Activated CD8-positive, alpha-beta T cell treated with anti-CD3 and anti-CD28 coated beads, Interleukin-2, amount 10 ng/mL, durations not matched to agents 7 days and 5 days (primary cell): ENCODE data around the gene TTLL7. TPM values are rescaled to one million over a fixed set of nuclear protein-coding genes. Genes with fewer than 3 reads are reported as not detected.

Experiments used
- ATAC-seq: fragments of 150-1000 bp; cut with Tn5 transposase; one replicate; pipeline ENCODE4 v1.10.0; 2021; ENCODE audit warnings: moderate library complexity
- CTCF ChIA-PET: fragments of 350-600 bp; sonication (Branson Sonifier 250); formaldehyde crosslinking; loops from one replicate; lab custom pipeline; 2021; ENCODE audit warnings: antibody characterized with exemption; lab: Charles Lee
- POLR2A ChIA-PET: fragments of 350-600 bp; sonication (Branson Sonifier 250); formaldehyde crosslinking; loops from one replicate; lab custom pipeline; 2021; ENCODE audit warnings: antibody characterized with exemption; lab: Charles Lee
- DNase-seq: peaks from one replicate; pipeline ENCODE4 v3.0.0-alpha.2; 2020
- H3K27ac Mint-ChIP-seq: one replicate; pipeline ENCODE4 v1.8.0; 2021; ENCODE audit warnings: mild to moderate bottlenecking, mixed read lengths
- H3K27me3 Mint-ChIP-seq: one replicate; pipeline ENCODE4 v1.8.0; 2021; ENCODE audit warnings: low read depth, mixed read lengths
- H3K36me3 Mint-ChIP-seq: one replicate; pipeline ENCODE4 v1.8.0; 2021; ENCODE audit warnings: low read depth, mixed read lengths
- H3K4me1 Mint-ChIP-seq: one replicate; pipeline ENCODE4 v1.8.0; 2021; ENCODE audit warnings: low read depth, mixed read lengths
- H3K4me3 Mint-ChIP-seq: one replicate; pipeline ENCODE4 v1.8.0; 2021; ENCODE audit warnings: mild to moderate bottlenecking, mixed read lengths
- H3K9me3 Mint-ChIP-seq: one replicate; pipeline ENCODE4 v1.8.0; 2022; ENCODE audit warnings: mixed read lengths; ENCODE audit not compliant: insufficient read depth
- total RNA-seq, 2 experiments: library from RNA; stranded (reverse); gene quantifications; one replicate each; pipeline ENCODE4 v1.2.3, GENCODE V29; 2021

The TTLL7 gene
- total RNA-seq, 2 experiments from 2014 or later, result 1.1 to 2.1 TPM

DNA sequence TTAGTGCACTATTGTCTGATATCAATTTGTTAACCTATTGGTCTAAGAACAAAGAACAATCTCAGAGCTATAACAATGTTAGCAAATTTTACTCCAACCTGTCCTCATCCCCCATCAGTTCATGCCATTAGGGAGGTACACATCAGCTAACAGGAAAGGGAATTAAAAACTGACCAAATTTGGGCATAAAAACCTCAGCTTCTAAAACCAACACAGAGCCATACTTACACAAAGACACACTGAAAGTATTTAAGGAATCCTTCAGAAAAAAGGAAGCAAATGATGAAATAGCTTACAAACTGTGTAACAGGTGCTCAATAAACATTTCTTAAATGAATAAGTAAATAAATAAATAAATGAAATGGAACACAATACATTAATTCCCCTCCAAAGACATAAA, 89.2 kb downstream of the TTLL7 start:
- DNase-seq (no peak), ATAC-seq (no peak)
- ChIA-PET POLR2A (no interaction called here), CTCF (interaction anchor here (1.1 kb wide), 1 partner anchor 213 kb away, joined by 3 read pairs; no protein-coding TSS in a partner anchor)
- H3K9me3 Mint-ChIP-seq, result no peaks in the 10 kb centered on the region
- H3K36me3 Mint-ChIP-seq, result no peaks in the 10 kb centered on the region
- H3K4me3 Mint-ChIP-seq, result no peak overlapping the region
- H3K27ac Mint-ChIP-seq, result no peak overlapping the region
- peaks cover 26% of the 10 kb centered on the region for H3K27me3 Mint-ChIP-seq
- no peaks in the 10 kb centered on the region for H3K4me1 Mint-ChIP-seq

DNA sequence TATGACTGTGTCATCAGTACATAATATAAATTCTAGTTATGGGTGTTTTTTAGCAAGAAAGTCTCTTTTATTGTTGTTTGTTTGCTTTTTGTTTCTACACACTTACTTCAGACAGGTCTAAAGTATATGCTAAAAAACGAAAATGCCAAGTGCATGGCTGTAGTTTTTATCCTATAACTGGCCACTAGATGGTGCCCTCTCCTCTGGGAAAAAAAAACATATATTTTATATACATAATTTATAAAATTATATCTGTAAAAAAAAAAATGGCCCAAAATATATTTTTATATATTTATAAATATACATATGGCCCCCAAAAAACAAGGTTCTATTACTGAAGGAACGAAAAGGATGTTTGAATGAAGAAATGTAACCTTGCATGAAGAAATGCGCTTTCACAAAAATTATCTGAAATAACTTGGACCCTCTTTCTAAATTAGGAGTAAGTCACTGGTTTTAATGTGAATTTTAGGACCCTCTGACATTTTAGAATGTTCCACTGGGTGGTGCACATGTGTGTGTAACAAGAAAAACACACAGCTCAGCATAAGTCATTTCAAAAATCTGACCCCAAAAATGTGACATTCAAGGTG, 93.5 kb downstream of the TTLL7 start:
- POLR2A ChIA-PET, result no interaction called here
- Mint-ChIP-seq H3K27ac (no peak overlapping the region), H3K27me3 (peaks cover 26% of the 10 kb centered on the region), H3K4me1 (no peaks in the 10 kb centered on the region), H3K9me3 (no peaks in the 10 kb centered on the region), H3K36me3 (no peaks in the 10 kb centered on the region), H3K4me3 (no peak overlapping the region)
- CTCF ChIA-PET, result interaction anchor here (0.9 to 1.8 kb wide), 4 partner anchors 9 to 217 kb away, joined by 3 to 6 read pairs (median 4); no protein-coding TSS in a partner anchor
- DNase-seq (peak; percentile 28), ATAC-seq (no peak)

DNA sequence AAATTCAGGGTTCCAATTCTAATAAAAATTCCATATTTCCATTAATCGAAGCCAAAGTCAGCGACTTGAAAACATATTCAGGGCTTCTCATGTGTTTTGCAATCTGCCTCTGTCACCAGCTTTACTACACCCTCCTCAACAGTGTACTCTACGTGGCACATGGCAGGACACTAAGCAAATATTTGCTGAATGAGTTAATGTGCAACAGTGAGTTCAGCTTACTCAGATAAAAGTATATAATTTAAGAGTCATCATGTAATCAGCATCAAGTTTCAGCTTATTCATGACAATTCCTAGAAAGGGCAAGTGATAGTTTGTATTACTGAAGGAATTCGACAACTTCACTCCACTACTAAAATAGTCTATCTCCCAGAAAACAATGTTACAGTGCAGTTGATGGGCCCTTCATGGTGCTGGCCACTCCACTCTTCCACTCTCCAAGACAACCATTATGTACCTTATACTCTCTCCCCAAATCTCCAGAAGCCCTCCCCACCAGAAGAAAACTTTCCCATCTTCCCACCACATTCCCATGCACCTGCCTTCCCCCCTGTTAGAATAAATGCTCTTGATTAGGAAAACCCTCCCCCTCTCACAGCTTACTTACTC, 97.3 kb downstream of the TTLL7 start:
- ChIA-PET CTCF (interaction anchor here (0.7 kb wide), 1 partner anchor 12 kb away, joined by 3 read pairs; no protein-coding TSS in a partner anchor), POLR2A (no interaction called here)
- H3K4me1 Mint-ChIP-seq, result no peaks in the 10 kb centered on the region
- H3K9me3 Mint-ChIP-seq, result no peaks in the 10 kb centered on the region
- no peaks in the 10 kb centered on the region for H3K36me3 Mint-ChIP-seq
- peaks cover 7% of the 10 kb centered on the region for H3K27me3 Mint-ChIP-seq
- no peak overlapping the region for H3K4me3 Mint-ChIP-seq
- no peak overlapping the region for H3K27ac Mint-ChIP-seq
- DNase-seq (no peak), ATAC-seq (no peak)

DNA sequence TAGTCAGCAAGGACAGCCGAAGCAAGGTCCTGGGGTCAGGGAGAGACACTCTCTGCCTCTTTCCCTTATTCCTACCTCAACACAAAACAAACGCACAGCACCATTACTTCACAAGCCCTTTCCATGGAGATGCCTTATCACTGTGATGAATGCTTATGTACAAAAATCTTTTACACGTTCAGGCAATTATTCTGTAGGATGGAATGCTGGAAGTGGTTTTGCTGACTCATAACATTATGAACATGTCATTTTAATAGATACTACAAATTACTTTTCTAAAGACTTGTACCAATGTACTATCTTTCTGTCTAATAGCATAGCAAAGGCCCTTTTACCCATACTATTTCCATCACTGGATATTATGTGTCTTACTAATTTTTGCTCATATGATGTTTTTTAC, 98.4 kb downstream of the TTLL7 start:
- no peak overlapping the region for H3K27ac Mint-ChIP-seq
- ChIA-PET CTCF (no interaction called here), POLR2A (no interaction called here)
- ATAC-seq (no peak), DNase-seq (no peak)
- H3K4me1 Mint-ChIP-seq, result no peaks in the 10 kb centered on the region
- H3K27me3 Mint-ChIP-seq, result peaks cover 10% of the 10 kb centered on the region
- H3K36me3 Mint-ChIP-seq, result no peaks in the 10 kb centered on the region
- H3K9me3 Mint-ChIP-seq, result no peaks in the 10 kb centered on the region
- no peak overlapping the region for H3K4me3 Mint-ChIP-seq

DNA sequence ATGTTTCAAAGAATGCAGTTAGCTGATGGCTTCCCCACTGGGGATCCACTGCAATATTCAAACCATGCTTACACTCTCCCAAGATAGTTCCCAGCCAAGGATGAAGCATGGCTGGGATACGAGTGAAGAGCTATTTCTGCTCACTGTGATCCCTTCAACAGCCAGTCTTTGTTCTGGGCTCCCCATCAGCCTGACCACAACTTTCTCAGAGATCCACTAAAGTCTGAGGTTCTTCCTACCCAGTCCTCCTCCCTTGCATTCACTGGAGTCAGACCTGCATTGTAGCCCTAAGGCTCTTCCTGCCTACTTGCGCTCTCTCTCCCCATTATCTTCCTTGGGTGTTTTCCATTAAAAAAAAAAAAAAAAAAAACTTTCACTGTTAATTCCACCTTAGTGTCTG, 101.4 kb downstream of the TTLL7 start:
- DNase-seq, result no peak
- ChIA-PET POLR2A (no interaction called here), CTCF (no interaction called here)
- Mint-ChIP-seq H3K9me3 (no peaks in the 10 kb centered on the region), H3K4me3 (no peak overlapping the region), H3K27me3 (peaks cover 11% of the 10 kb centered on the region), H3K4me1 (no peaks in the 10 kb centered on the region), H3K36me3 (no peaks in the 10 kb centered on the region), H3K27ac (no peak overlapping the region)
- ATAC-seq, result no peak

DNA sequence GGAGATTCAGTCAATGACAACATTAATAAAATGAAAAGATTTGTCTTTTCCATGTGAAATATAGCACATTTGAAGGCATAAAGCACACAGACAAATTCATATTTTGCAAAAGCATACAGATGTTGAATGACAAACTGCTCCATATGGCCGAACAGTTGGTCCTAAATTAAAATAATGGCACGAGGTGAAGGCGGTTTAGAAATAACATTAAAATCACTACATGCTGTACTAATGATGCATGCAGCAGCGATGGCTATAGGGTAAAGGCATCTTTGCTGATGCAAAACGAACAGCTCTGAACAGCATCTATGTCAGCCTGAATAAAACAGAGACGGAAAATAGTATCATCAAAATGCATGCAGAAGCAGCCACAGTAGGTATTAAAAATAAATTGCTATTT, 102.6 kb downstream of the TTLL7 start:
- Mint-ChIP-seq H3K4me1 (no peaks in the 10 kb centered on the region), H3K36me3 (no peaks in the 10 kb centered on the region), H3K27ac (no peak overlapping the region), H3K4me3 (no peak overlapping the region), H3K27me3 (peaks cover 8% of the 10 kb centered on the region), H3K9me3 (no peaks in the 10 kb centered on the region)
- no peak for ATAC-seq
- ChIA-PET CTCF (interaction anchor here (1.1 kb wide), 1 partner anchor 10 kb away, joined by 3 read pairs; no protein-coding TSS in a partner anchor), POLR2A (no interaction called here)
- DNase-seq, result no peak

DNA sequence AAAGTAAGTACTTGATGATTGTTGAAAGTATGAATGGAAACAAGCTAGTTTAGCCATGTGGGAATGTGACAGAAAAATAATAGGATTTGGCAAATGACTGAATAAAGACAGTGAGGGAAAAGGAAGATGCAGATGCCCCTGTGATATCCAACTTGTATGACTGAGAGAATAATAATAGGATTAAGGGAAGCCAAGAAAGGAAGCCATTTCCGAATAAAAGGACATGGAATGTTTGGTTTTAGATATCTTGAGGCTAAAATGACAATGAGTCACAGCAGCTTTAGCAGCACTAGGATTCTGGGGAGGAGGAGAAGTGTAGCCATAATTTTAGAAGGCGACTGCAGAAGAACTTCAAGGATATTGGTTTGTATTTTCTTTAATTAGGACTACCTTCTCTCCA, 109.2 kb downstream of the TTLL7 start:
- ChIA-PET POLR2A (no interaction called here), CTCF (no interaction called here)
- ATAC-seq (no peak), DNase-seq (no peak)
- H3K27me3 Mint-ChIP-seq, result peaks cover 4% of the 10 kb centered on the region
- H3K9me3 Mint-ChIP-seq, result peaks cover 14% of the 10 kb centered on the region
- no peaks in the 10 kb centered on the region for H3K4me1 Mint-ChIP-seq
- H3K4me3 Mint-ChIP-seq, result no peak overlapping the region
- no peaks in the 10 kb centered on the region for H3K36me3 Mint-ChIP-seq
- no peak overlapping the region for H3K27ac Mint-ChIP-seq

DNA sequence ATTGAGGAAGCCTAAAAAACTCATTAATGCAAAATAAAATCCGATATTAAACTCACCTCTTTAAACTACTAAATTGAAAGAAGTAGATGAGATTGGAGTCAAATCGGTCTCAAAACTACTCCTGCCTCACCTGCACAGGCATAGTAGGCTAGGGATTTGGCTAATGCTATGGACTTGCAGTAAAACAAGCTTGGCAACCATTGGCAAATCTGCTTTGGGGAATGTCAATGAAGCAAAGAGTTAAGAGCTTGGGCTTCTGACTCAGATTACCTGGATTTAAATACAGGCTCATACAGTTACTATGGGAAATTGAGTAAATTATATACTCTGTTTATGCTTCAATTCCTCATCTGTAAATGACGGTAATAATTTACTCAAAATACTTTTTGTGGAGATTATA, 111.4 kb downstream of the TTLL7 start:
- Mint-ChIP-seq H3K27ac (no peak overlapping the region), H3K27me3 (no peaks in the 10 kb centered on the region), H3K9me3 (peaks cover 14% of the 10 kb centered on the region), H3K36me3 (no peaks in the 10 kb centered on the region), H3K4me3 (no peak overlapping the region), H3K4me1 (no peaks in the 10 kb centered on the region)
- ChIA-PET POLR2A (no interaction called here), CTCF (no interaction called here)
- ATAC-seq (no peak), DNase-seq (no peak)

DNA sequence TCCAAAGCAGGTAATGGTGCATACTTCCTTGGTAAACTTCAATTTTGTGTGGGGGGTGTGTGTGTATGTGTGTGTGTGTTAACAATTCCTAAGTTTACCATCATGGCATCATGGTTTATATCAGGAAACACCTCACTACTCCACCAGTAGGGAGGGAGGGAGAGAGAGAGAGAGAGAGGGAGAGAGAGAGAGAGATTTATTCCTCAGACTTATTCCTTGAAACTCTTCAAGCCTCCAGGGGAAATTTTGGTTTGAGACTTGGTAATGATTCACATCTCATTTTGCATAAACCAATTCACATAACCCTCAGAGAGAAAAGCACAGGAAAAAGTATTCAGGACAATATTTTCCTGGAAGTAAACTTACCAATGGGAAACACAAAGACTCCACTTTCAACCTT, 115.0 kb downstream of the TTLL7 start:
- ChIA-PET CTCF (no interaction called here), POLR2A (no interaction called here)
- ATAC-seq (no peak), DNase-seq (no peak)
- Mint-ChIP-seq H3K4me1 (no peaks in the 10 kb centered on the region), H3K27ac (no peak overlapping the region), H3K9me3 (peaks cover 8% of the 10 kb centered on the region), H3K36me3 (no peaks in the 10 kb centered on the region), H3K4me3 (no peak overlapping the region), H3K27me3 (no peaks in the 10 kb centered on the region)

DNA sequence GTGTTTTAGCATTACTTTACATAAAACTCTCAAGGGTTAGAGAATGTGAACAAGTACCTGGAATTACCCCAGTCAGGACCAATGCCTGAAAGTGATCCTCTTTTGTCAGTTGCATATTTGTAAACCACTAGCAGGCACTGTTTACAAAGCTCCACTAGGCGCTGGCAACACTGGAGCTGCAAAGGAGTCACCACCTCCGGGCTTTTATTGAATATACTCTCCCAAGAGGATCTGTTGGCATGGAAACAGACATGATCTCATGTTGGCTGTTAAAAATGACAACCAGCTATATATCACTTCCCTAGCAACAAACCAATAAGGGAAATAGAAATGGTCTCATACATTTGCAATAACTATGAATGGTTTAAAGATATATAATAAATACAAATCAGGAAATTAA, 116.0 kb downstream of the TTLL7 start:
- no peaks in the 10 kb centered on the region for H3K9me3 Mint-ChIP-seq
- H3K36me3 Mint-ChIP-seq, result no peaks in the 10 kb centered on the region
- ChIA-PET CTCF (no interaction called here), POLR2A (no interaction called here)
- no peak for DNase-seq
- H3K27ac Mint-ChIP-seq, result no peak overlapping the region
- no peak overlapping the region for H3K4me3 Mint-ChIP-seq
- no peak for ATAC-seq
- no peaks in the 10 kb centered on the region for H3K27me3 Mint-ChIP-seq
- H3K4me1 Mint-ChIP-seq, result no peaks in the 10 kb centered on the region

DNA sequence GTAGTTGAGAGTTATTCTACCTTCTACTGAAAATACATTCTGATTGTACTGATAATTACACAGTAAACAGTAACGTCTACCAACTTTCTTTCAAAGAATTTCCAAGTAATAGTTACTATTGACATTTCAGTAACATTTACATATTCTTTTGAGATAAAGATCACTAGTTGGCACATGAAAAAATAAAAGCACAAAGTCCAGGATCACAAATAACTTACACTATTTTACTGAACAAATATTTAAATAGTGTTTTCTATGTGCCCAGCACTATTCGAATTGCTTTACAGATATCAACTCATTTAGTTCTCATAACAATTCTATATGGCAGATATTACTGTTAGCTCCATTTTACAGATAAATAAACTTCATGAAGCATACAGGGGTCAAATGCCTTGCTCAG, 126.4 kb downstream of the TTLL7 start:
- no peak overlapping the region for H3K4me3 Mint-ChIP-seq
- no peak for ATAC-seq

DNA sequence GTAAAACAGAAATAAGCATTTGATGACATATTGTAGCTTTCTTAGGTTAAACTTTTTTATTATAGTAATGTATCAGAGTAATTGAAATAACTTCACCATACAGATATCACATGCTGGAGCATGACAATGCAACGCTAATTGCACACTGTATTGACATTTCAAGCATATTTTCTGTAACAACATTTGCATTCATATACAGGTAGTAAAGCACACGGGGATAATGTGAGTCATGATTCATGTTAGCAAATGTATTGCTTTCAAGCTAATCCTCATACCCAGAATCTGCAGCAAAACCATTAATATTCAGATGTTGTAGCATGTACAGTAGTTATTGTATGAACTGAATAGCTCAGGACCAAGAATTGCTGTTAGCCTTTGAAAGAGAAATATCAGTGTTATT, 133.9 kb downstream of the TTLL7 start:
- Mint-ChIP-seq H3K9me3 (no peaks in the 10 kb centered on the region), H3K4me3 (no peak overlapping the region), H3K36me3 (no peaks in the 10 kb centered on the region), H3K27me3 (no peaks in the 10 kb centered on the region), H3K4me1 (peaks cover 5% of the 10 kb centered on the region), H3K27ac (no peak overlapping the region)
- ChIA-PET POLR2A (no interaction called here), CTCF (no interaction called here)
- ATAC-seq (no peak), DNase-seq (no peak)

More for the DNA sequence above, 126.4 kb downstream of the TTLL7 start:
- ChIA-PET POLR2A (no interaction called here), CTCF (no interaction called here)
- Mint-ChIP-seq H3K27me3 (no peaks in the 10 kb centered on the region), H3K4me1 (no peaks in the 10 kb centered on the region), H3K27ac (no peak overlapping the region), H3K9me3 (no peaks in the 10 kb centered on the region), H3K36me3 (no peaks in the 10 kb centered on the region)
- no peak for DNase-seq
